HUES6 (cell line): ENCODE measurements around the gene IL21R.
"Not testable (repeated sequence)": the region's sequence is repeated elsewhere in the genome, so short reads cannot be mapped to it uniquely, and the experiment has no call there.

Experiments
- H3K27ac ChIP-seq: 2 replicates; pipeline ENCODE4 v1.7.0; 2013; ENCODE audit warnings: low read depth, mild to moderate bottlenecking, low read length, inconsistent platforms
- H3K27me3 ChIP-seq: 2 replicates; pipeline ENCODE4 v1.6.1; 2013; ENCODE audit warnings: low read length; ENCODE audit not compliant: control insufficient read depth, insufficient read depth
- H3K36me3 ChIP-seq: 2 replicates; pipeline ENCODE4 v1.6.1; 2013; ENCODE audit warnings: low read length; ENCODE audit not compliant: control insufficient read depth, insufficient read depth
- H3K4me1 ChIP-seq: 2 replicates; pipeline ENCODE4 v1.6.1; 2013; ENCODE audit warnings: low read length; ENCODE audit not compliant: control insufficient read depth, insufficient read depth
- H3K4me3 ChIP-seq: 2 replicates; pipeline ENCODE4 v1.5.1; 2013; ENCODE audit warnings: low read depth, low read length
- H3K9ac ChIP-seq: one replicate; pipeline ENCODE4 v1.6.1; 2013; ENCODE audit warnings: mild to moderate bottlenecking, low read length
- H3K9me3 ChIP-seq: 2 replicates; pipeline ENCODE4 v1.6.1; 2013; ENCODE audit warnings: low read depth, low read length; ENCODE audit not compliant: control insufficient read depth, insufficient read depth

IL21R gene

GRCh38 chr16:27429330-27429871 lies 27.4 kb downstream of the IL21R start:
- H3K36me3 ChIP-seq, result no peaks in the 10 kb centered on the region
- no peak overlapping the region for H3K4me3 ChIP-seq
- H3K4me1 ChIP-seq, result no peaks in the 10 kb centered on the region; the same call in 1 of the 2 replicates
- no peaks in the 10 kb centered on the region; the same call in 1 of the 2 replicates for H3K9me3 ChIP-seq
- no peak overlapping the region for H3K9ac ChIP-seq
- no peak overlapping the region for H3K27ac ChIP-seq
- H3K27me3 ChIP-seq, result no peaks in the 10 kb centered on the region

GRCh38 chr16:27429981-27430441 lies 28.0 kb downstream of the IL21R start:
- Histone ChIP-seq H3K36me3 (no peaks in the 10 kb centered on the region), H3K9me3 (no peaks in the 10 kb centered on the region; the same call in 1 of the 2 replicates), H3K9ac (no peak overlapping the region), H3K27ac (no peak overlapping the region), H3K4me1 (no peaks in the 10 kb centered on the region; the same call in 1 of the 2 replicates), H3K4me3 (no peak overlapping the region), H3K27me3 (no peaks in the 10 kb centered on the region)

GRCh38 chr16:27430512-27430911 lies 28.5 kb downstream of the IL21R start:
- no peak overlapping the region for H3K4me3 ChIP-seq
- no peaks in the 10 kb centered on the region for H3K27me3 ChIP-seq
- no peak overlapping the region for H3K9ac ChIP-seq
- no peak overlapping the region for H3K27ac ChIP-seq
- no peaks in the 10 kb centered on the region for H3K36me3 ChIP-seq
- no peaks in the 10 kb centered on the region; the same call in 1 of the 2 replicates for H3K9me3 ChIP-seq
- no peaks in the 10 kb centered on the region; the same call in 1 of the 2 replicates for H3K4me1 ChIP-seq

GRCh38 chr16:27430923-27431484 lies 29.0 kb downstream of the IL21R start:
- Histone ChIP-seq H3K4me3 (no peak overlapping the region), H3K36me3 (no peaks in the 10 kb centered on the region), H3K9ac (no peak overlapping the region), H3K4me1 (no peaks in the 10 kb centered on the region; the same call in 1 of the 2 replicates), H3K9me3 (no peaks in the 10 kb centered on the region; the same call in 1 of the 2 replicates), H3K27ac (no peak overlapping the region), H3K27me3 (no peaks in the 10 kb centered on the region)

GRCh38 chr16:27431773-27432532 lies 30.0 kb downstream of the IL21R start:
- no peaks in the 10 kb centered on the region for H3K9me3 ChIP-seq
- no peak overlapping the region for H3K27ac ChIP-seq
- H3K4me3 ChIP-seq, result no peak overlapping the region
- H3K27me3 ChIP-seq, result no peaks in the 10 kb centered on the region
- no peaks in the 10 kb centered on the region for H3K36me3 ChIP-seq
- no peaks in the 10 kb centered on the region; the same call in 1 of the 2 replicates for H3K4me1 ChIP-seq
- peak overlapping the region; percentile 13 for H3K9ac ChIP-seq

GRCh38 chr16:27432558-27432957 lies 30.6 kb downstream of the IL21R start:
- H3K27ac ChIP-seq, result no peak overlapping the region

GRCh38 chr16:27433191-27433590 lies 31.2 kb downstream of the IL21R start:
- H3K36me3 ChIP-seq, H3K9me3 ChIP-seq, H3K27ac ChIP-seq, H3K27me3 ChIP-seq, H3K4me1 ChIP-seq, H3K9ac ChIP-seq, H3K4me3 ChIP-seq: not testable (repeated sequence)

More at GRCh38 chr16:27432558-27432957, 30.6 kb downstream of the IL21R start:
- no peaks in the 10 kb centered on the region for H3K9me3 ChIP-seq
- peak overlapping the region; percentile 13 for H3K9ac ChIP-seq
- no peak overlapping the region for H3K4me3 ChIP-seq
- H3K27me3 ChIP-seq, result no peaks in the 10 kb centered on the region
- H3K4me1 ChIP-seq, result no peaks in the 10 kb centered on the region; the same call in 1 of the 2 replicates
- H3K36me3 ChIP-seq, result no peaks in the 10 kb centered on the region

- no peaks in the 10 kb centered on the region for H3K9me3 ChIP-seq
- H3K27ac ChIP-seq, result no peak overlapping the region
- no peak overlapping the region for H3K9ac ChIP-seq
- H3K27me3 ChIP-seq, result no peaks in the 10 kb centered on the region
- H3K36me3 ChIP-seq, result no peaks in the 10 kb centered on the region
- H3K4me1 ChIP-seq, result no peaks in the 10 kb centered on the region; the same call in 1 of the 2 replicates
- H3K4me3 ChIP-seq, result no peak overlapping the region
These were observed 31.7 kb downstream of the IL21R start for GRCh38 chr16:27433636-27434035.

GRCh38 chr16:27434141-27435051 lies 32.4 kb downstream of the IL21R start:
- Histone ChIP-seq H3K9me3 (no peaks in the 10 kb centered on the region), H3K4me1 (peaks cover 2% of the 10 kb centered on the region; the same call in 1 of the 2 replicates), H3K27me3 (no peaks in the 10 kb centered on the region), H3K27ac (no peak overlapping the region), H3K9ac (no peak overlapping the region), H3K36me3 (no peaks in the 10 kb centered on the region), H3K4me3 (no peak overlapping the region)

GRCh38 chr16:27435146-27435545 lies 33.2 kb downstream of the IL21R start:
- H3K27ac ChIP-seq, H3K4me3 ChIP-seq, H3K9me3 ChIP-seq, H3K27me3 ChIP-seq, H3K9ac ChIP-seq, H3K4me1 ChIP-seq, H3K36me3 ChIP-seq: not testable (repeated sequence)
